ENCODE results near the gene SNCAIP. TPM values are rescaled to one million over a fixed set of nuclear protein-coding genes. Genes with fewer than 3 reads are reported as not detected.
"Not testable (repeated sequence)": the region's sequence is repeated elsewhere in the genome, so short reads cannot be mapped to it uniquely, and the experiment has no call there.

SNCAIP gene
- total RNA-seq, 4 donors from 2014 or later, result 0.83 to 4.2 (median 2.9) TPM

- Histone ChIP-seq H3K36me3 (no peaks in the 10 kb centered on the region), H3K4me1 (peaks cover 0 to 8% (median 0%) of the 10 kb centered on the region in 4 donors), H3K4me3 (no peak overlapping the region), H3K27me3 (no peaks in the 10 kb centered on the region), H3K9me3 (no peaks in the 10 kb centered on the region), H3K27ac (replicated peaks in 1 of 4) (no peak overlapping the region)
- intact Hi-C loops (cut with DNase I), result no loop called here
- no peak for TF ChIP-seq POLR2A (IDR thresholded peaks at IDR 0.05; ENCODE audit: low read depth)
- no peak for TF ChIP-seq EP300 (IDR thresholded peaks at IDR 0.05)
- TF ChIP-seq POLR2AphosphoS5 (IDR thresholded peaks at IDR 0.05), result no peak
- no peak for TF ChIP-seq CTCF (IDR thresholded peaks at IDR 0.05)
- no peak for DNase-seq (ENCODE audit: extremely low spot score)
- 62% methylated on average over 2 of the region's 2 CpGs for WGBS
These were observed 63.8 kb downstream of the SNCAIP start for GRCh38 chr5:122375801-122376200.

DNA sequence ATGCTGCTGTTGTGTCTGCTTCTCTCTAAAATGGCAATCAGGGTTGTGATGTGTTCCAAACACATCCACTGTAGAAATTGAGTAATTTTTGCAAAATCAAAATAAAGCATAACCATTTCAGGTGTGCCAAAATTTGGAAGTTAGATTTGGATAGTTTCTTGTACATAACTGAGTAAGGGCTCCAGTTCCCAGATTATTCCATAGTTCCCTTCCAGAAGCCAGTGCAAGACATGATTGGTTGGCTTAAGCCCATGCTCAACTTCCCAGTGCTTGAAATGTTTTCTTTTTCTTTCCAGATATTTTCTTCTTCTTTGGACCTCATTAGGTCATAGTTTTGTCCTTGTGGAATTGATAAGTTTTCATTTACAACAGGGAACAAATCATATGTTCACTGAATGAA is 64.2 kb downstream of the SNCAIP start:
- H3K27me3 ChIP-seq, result no peaks in the 10 kb centered on the region
- TF ChIP-seq POLR2AphosphoS5 (IDR thresholded peaks at IDR 0.05) (no peak), POLR2A (IDR thresholded peaks at IDR 0.05; ENCODE audit: low read depth) (no peak), EP300 (IDR thresholded peaks at IDR 0.05) (no peak), CTCF (IDR thresholded peaks at IDR 0.05) (no peak)
- H3K4me1 ChIP-seq, result peaks cover 0 to 8% (median 0%) of the 10 kb centered on the region in 4 donors
- intact Hi-C loops (cut with DNase I), result no loop called here
- no peaks in the 10 kb centered on the region for H3K36me3 ChIP-seq
- no peak for DNase-seq (ENCODE audit: extremely low spot score)
- no peak overlapping the region for H3K27ac ChIP-seq (replicated peaks in 1 of 4)
- no peak overlapping the region for H3K4me3 ChIP-seq
- no peaks in the 10 kb centered on the region for H3K9me3 ChIP-seq

GRCh38 chr5:122377026-122377425 is 65.0 kb downstream of the SNCAIP start:
- intact Hi-C loops (cut with DNase I), result no loop called here
- 71% methylated on average over 1 of the region's 1 CpG for WGBS
- TF ChIP-seq CTCF (IDR thresholded peaks at IDR 0.05), result no peak
- no peak for TF ChIP-seq POLR2AphosphoS5 (IDR thresholded peaks at IDR 0.05)
- TF ChIP-seq EP300 (IDR thresholded peaks at IDR 0.05), result no peak
- TF ChIP-seq POLR2A (IDR thresholded peaks at IDR 0.05; ENCODE audit: low read depth), result no peak
- Histone ChIP-seq H3K4me3 (no peak overlapping the region), H3K36me3 (no peaks in the 10 kb centered on the region), H3K9me3 (no peaks in the 10 kb centered on the region), H3K4me1 (peaks cover 0 to 7% (median 0%) of the 10 kb centered on the region in 4 donors), H3K27me3 (no peaks in the 10 kb centered on the region), H3K27ac (replicated peaks in 1 of 4) (no peak overlapping the region)
- no peak for DNase-seq (ENCODE audit: extremely low spot score)

GRCh38 chr5:122382938-122383337 is 70.9 kb downstream of the SNCAIP start:
- WGBS, result 100% methylated on average over 3 of the region's 16 CpGs
- DNase-seq (ENCODE audit: extremely low spot score); H3K4me1 ChIP-seq; H3K4me3 ChIP-seq; intact Hi-C loops (cut with DNase I); H3K27ac ChIP-seq (replicated peaks in 1 of 4); H3K27me3 ChIP-seq; H3K9me3 ChIP-seq; H3K36me3 ChIP-seq: not testable (repeated sequence)

DNA sequence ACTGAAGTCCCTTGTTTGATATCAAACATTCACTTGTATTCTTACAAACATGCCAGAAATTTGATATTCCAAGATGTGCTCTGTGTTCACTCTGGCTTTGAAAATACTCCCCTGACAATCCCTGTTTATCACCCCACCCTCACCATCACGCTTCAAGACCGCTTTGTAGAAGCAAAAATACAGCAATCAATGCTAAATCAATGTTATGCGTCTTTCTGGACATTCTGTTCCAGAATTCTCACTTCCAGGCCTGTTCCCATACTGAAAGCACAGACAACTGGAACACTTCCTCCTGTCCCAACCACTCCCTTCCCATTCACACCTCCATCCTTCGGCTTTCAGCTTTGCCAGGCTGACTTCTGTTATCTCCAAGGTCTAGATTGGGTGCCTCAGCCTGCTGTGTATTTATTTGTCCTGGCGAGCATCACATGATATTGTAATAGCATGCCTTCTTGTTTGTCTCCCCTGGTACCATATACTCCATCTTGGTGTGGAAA is 72.8 kb downstream of the SNCAIP start:
- Histone ChIP-seq H3K36me3 (no peaks in the 10 kb centered on the region), H3K4me1 (no peaks in the 10 kb centered on the region), H3K27ac (replicated peaks in 1 of 4) (no peak overlapping the region), H3K27me3 (no peaks in the 10 kb centered on the region), H3K9me3 (no peaks in the 10 kb centered on the region), H3K4me3 (no peak overlapping the region)
- 80% methylated on average over 5 of the region's 5 CpGs for WGBS
- peak; percentile 79 for DNase-seq (ENCODE audit: extremely low spot score)
- TF ChIP-seq POLR2AphosphoS5 (IDR thresholded peaks at IDR 0.05) (no peak), POLR2A (IDR thresholded peaks at IDR 0.05; ENCODE audit: low read depth) (no peak), EP300 (IDR thresholded peaks at IDR 0.05) (no peak), CTCF (IDR thresholded peaks at IDR 0.05) (no peak)
- intact Hi-C loops (cut with DNase I), result no loop called here
